ENCODE results near the gene GPR62.

Gene GPR62

DNA sequence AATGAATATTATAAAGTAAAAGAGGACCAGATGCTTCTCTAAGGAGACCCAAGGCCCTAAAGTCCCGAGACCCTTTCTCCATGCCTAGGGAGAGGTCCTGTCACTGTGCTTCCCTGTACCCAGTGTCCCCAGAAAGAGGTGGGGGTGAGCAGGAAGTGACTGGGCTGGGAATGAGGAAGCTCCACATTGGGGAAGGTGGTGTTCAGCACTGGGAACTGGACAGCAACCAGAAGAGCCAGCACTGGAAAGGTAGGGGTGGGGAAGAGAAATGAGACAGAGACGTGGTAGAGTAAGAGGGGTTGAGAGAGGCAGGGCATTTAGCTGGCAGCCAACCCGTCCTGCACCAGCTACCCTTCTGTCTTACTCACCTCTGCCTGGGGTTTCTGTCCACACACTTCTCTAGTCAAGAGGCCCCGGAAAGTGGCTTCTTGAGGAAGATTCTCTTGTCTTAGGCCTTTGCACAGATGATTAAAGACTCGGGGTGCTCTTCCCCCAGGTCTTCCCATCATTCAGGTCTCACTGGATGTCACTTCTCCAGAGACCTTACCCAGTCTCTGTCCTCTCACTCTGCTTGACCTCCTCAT, 25.7 kb upstream of the GPR62 start:
- TF ChIP-seq, protein P1, sequence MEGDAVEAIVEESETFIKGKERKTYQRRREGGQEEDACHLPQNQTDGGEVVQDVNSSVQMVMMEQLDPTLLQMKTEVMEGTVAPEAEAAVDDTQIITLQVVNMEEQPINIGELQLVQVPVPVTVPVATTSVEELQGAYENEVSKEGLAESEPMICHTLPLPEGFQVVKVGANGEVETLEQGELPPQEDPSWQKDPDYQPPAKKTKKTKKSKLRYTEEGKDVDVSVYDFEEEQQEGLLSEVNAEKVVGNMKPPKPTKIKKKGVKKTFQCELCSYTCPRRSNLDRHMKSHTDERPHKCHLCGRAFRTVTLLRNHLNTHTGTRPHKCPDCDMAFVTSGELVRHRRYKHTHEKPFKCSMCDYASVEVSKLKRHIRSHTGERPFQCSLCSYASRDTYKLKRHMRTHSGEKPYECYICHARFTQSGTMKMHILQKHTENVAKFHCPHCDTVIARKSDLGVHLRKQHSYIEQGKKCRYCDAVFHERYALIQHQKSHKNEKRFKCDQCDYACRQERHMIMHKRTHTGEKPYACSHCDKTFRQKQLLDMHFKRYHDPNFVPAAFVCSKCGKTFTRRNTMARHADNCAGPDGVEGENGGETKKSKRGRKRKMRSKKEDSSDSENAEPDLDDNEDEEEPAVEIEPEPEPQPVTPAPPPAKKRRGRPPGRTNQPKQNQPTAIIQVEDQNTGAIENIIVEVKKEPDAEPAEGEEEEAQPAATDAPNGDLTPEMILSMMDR (IDR thresholded peaks at IDR 0.05; ENCODE audit: low read depth, low read length, missing control alignments), result no peak
- no peak for DNase-seq (ENCODE audit: low read depth)
- no peak overlapping the region for H3K4me3 ChIP-seq (ENCODE audit: low read depth, low read length)

DNA sequence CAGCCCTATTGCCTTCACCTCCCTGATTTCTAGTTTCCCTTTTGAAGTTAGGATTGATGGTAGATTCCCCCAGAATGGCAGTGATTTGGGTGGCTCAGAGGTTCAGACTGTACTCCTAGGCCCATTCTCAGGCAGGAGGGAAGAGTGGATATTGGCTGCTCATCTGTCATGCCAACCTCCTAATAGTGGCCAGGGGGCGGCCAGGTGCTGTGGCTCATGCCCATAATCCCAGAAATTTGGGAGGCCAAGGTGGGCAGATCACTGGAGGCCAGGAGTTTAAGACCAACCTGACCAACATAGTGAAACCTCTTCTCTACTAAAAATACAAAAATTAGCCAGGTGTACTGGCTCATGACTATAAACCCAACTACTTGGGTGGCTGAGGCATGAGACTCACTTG, 24.7 kb upstream of the GPR62 start:
- TF ChIP-seq, protein P1 (IDR thresholded peaks at IDR 0.05; ENCODE audit: low read depth, low read length, missing control alignments), result no peak
- H3K4me3 ChIP-seq (ENCODE audit: low read depth, low read length), result no peak overlapping the region
- no peak for DNase-seq (ENCODE audit: low read depth)

DNA sequence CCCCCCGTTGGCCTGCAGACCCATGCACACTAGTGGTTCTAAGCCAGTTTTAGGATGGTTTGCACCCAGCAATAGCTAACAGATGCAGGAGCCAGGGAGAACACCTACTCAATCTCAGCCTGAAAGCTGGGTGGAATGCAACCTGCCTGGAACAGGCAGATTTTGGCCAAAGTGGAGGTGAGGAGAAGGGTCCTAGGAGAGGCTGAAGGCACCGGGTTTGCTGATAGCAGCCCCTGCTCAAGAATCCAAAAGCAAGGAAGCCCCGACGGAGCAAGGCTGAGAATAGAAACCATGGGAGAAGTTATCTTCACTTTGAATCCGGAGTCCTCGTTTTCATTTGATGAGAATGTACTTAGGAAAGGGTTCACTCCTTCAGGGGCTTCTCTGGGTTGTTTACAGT, 23.4 kb upstream of the GPR62 start:
- TF ChIP-seq, protein P1 (IDR thresholded peaks at IDR 0.05; ENCODE audit: low read depth, low read length, missing control alignments), result no peak
- H3K4me3 ChIP-seq (ENCODE audit: low read depth, low read length), result no peak overlapping the region
- no peak for DNase-seq (ENCODE audit: low read depth)

DNA sequence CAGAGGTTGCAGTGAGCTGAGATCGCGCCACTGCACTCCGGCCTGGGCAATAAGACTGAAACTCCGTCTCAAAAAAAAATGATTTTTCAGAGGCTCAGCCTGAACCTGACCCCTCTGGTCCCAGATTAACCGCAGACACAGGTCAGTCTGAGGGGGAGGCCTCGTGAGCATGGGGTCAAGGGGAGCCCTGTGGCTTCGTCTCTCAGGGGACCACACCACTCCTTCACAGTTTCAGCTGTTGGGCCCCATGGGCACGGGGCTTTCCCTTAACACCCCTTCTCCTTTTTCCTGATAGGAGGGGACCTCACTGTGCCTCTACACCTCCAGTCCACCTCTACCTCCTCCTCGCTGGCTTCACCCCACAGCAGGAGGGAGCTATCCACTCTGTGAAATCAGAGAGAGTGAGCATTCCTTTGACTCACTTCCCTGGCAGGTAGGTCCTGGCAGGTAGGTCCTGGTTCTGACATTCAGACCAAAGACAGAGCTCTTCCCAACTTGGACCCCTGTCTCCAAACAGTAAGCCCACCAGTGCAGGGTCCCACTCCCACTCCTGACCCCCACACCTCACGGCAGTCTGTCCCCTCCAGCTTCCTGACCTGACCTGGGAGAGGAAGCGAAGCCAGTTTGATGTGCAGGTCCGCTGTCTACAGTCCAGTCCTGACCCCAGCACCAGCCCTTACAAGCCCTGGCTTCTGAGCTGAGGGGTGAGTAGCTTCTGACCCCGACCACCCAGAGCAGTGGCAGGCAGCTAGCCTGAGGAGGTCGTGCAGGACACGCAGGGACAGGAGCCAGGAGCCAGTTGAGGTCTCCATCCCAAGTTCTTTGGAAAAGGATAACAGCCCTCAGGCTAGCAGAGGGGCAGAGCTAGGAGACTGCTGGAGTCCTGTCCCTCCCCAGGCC, 22.5 kb upstream of the GPR62 start:
- TF ChIP-seq, protein P1 (IDR thresholded peaks at IDR 0.05; ENCODE audit: low read depth, low read length, missing control alignments), result no peak
- no peak overlapping the region for H3K4me3 ChIP-seq (ENCODE audit: low read depth, low read length)
- DNase-seq (ENCODE audit: low read depth), result no peak

DNA sequence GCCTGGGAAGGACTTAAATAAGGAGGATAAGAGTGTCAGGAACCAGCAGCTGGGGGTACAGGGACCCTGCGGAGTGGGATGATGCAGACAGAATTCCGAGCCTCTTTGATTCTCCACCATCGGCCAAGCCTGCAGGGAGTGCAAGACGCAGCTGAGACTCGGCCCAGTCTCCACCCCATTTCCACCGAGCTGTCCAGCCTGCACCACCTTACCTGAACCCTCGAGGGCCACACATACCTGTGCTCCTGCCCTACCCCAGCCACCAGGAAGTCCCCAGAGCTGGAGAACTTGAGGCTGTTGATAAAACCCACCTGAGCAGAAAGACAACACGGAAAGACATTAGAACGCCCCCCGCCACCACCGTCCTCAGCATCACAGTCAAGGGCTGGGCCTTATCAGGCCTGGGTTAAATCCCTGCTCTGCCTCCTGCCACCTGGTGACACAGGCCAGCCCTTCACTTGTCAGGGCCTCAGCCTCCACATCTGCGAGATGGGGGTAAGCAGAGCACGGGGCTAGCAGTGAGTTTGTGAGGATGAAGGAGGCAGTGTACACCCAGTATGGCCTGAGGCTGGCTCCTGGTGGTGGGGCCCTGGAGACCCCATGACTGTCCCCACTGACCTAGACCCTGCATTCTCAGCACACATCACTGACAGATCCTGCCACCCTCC, 21.6 kb upstream of the GPR62 start:
- TF ChIP-seq, protein P1 (IDR thresholded peaks at IDR 0.05; ENCODE audit: low read depth, low read length, missing control alignments), result no peak
- no peak for DNase-seq (ENCODE audit: low read depth)

DNA sequence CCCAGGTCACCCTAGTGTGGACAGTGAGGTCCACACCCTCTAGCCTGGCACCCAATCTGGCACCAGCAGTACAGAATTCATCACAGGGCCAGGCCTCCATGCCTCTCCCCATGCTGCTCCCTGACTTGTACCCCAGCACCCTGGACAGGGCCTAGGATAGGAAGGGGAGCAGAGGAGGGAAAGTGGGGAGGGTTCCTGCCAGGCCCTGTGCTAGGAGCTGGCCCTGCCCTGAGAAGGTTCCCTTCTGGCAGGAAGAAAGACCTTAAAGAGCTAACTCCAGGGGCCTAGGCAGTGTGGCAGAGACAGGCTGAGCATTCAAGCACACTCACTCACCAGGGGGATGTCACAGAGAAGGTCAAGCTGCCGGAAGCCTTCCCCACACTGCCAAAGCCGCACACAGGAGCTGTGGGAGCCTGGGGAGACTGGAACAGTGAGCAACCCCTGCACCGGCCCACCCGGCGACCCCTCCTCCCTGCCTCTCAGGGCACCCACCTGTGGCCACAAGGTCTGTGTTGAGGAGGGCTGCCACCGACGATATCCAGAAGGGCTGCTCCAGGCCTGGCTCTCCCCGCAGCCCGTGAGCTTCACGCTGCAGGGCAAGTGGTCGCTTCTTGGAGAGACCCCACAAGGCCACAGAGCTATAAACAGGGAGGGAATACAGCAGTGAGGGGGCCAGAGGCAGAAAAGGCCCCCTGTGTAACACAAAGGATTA, 20.9 kb upstream of the GPR62 start:
- H3K4me3 ChIP-seq (ENCODE audit: low read depth, low read length), result no peak overlapping the region
- DNase-seq (ENCODE audit: low read depth), result no peak
- TF ChIP-seq, protein P1 (IDR thresholded peaks at IDR 0.05; ENCODE audit: low read depth, low read length, missing control alignments), result no peak

More for the DNA sequence above, 21.6 kb upstream of the GPR62 start:
- no peak overlapping the region for H3K4me3 ChIP-seq (ENCODE audit: low read depth, low read length)

Data from GM12864 (cell line).